Aorta (tissue), 5 donors: ENCODE measurements around the gene HCN2. TPM values are rescaled to one million over a fixed set of nuclear protein-coding genes. Genes with fewer than 3 reads are reported as not detected.

ENCODE experiments used
- ATAC-seq: fragments of 200-7000 bp; cut with Tn5 transposase; one replicate; pipeline ENCODE4 v1.9.1; 2022; ENCODE audit warnings: moderate library complexity; ENCODE audit not compliant: low FRiP score
- DNase-seq, 2 donors: peaks; one replicate each; pipeline ENCODE4 v3.0.0-alpha.2; 2020
- H3K27ac ChIP-seq, 2 donors: one replicate each; pipeline ENCODE4 v1.5.1; 2013; ENCODE audit warnings: low read length in 2 of 2, mild to moderate bottlenecking in 2 of 2, moderate library complexity in 2 of 2, control low read depth in 1 of 2, inconsistent platforms in 1 of 2, low read depth in 1 of 2
- H3K27me3 ChIP-seq, 2 donors: one replicate each; pipeline ENCODE4 v1.6.1; 2013; ENCODE audit warnings: control low read depth in 1 of 2, low read length in 1 of 2, mild to moderate bottlenecking in 1 of 2, moderate library complexity in 1 of 2; ENCODE audit not compliant: insufficient read depth in 2 of 2, control insufficient read depth in 1 of 2
- H3K36me3 ChIP-seq, 2 donors: one replicate each; pipeline ENCODE4 v1.6.1; 2013; ENCODE audit warnings: control low read depth in 1 of 2, low read length in 1 of 2, mild to moderate bottlenecking in 1 of 2; ENCODE audit not compliant: insufficient read depth in 2 of 2, control insufficient read depth in 1 of 2
- H3K4me1 ChIP-seq, 2 donors: one replicate each; pipeline ENCODE4 v1.6.1; 2013; ENCODE audit warnings: low read length in 2 of 2, control low read depth in 1 of 2, mild to moderate bottlenecking in 1 of 2, moderate library complexity in 1 of 2; ENCODE audit not compliant: insufficient read depth in 2 of 2, control insufficient read depth in 1 of 2
- H3K4me3 ChIP-seq, 2 donors: one replicate each; pipeline ENCODE4 v1.5.1; 2013; ENCODE audit warnings: low read length in 2 of 2, control low read depth in 1 of 2, mild to moderate bottlenecking in 1 of 2
- H3K9me3 ChIP-seq: one replicate; pipeline ENCODE4 v1.6.1; 2013; ENCODE audit warnings: mild to moderate bottlenecking, low read length; ENCODE audit not compliant: control insufficient read depth
- WGBS, 2 donors: extraction: QIAGEN DNeasy Blood & Tissue Kit; methylation state at CpG; one replicate each; pipeline ENCODE4 v1.1.7; 2013; 5-methylcytosine and 5-hydroxymethylcytosine counted together
- intact Hi-C, 2 donors: fragments of 100-400 bp; cut with DNase I; formaldehyde crosslinking; loops; one replicate each; pipeline versions ENCODE4 v1.14.2 to v1.15.0; 2022
- polyA plus RNA-seq, 2 donors: library from polyadenylated mRNA; stranded (reverse); fragments of 200-250 nt; gene quantifications; one replicate each; pipeline ENCODE4 v1.2.3, GENCODE V29; 2013
- total RNA-seq, 2 donors: library from RNA; stranded (reverse); fragmentation: NEBNext Ultra II Directional; extraction: Animal tissue kit (Norgen Biotek cat#: 25700); gene quantifications; one replicate each; pipeline ENCODE4 v1.2.1, GENCODE V29; 2021
- donor health status: healthy with polysubstance abuse.
- donor health status: Bipolar disorder and iron deficiency.
- donor health status: DM: no; HTN: no; CAD: no.
- donor health status: DM: no; HTN: no; CAD: no.
- donor health status: DM: yes; HTN: yes; CAD: no.

The HCN2 gene
- total and polyA plus RNA-seq, 4 donors: 0.08 to 0.30 (median 0.16) TPM

- no peak for ATAC-seq
- Histone ChIP-seq H3K9me3 (no peaks in the 10 kb centered on the region), H3K36me3 (no peaks in the 10 kb centered on the region), H3K4me3 (no peak overlapping the region), H3K27me3 (no peaks in the 10 kb centered on the region), H3K27ac (no peak overlapping the region), H3K4me1 (no peaks in the 10 kb centered on the region)
- no peak for DNase-seq
- 84% methylated on average over 19 of the region's 19 CpGs for WGBS, 2 donors
- intact Hi-C loops: no loop called here
Observed at GRCh38 chr19:657611-658010, 67.9 kb downstream of the HCN2 start.

GRCh38 chr19:658059-658839 is 68.6 kb downstream of the HCN2 start:
- Histone ChIP-seq H3K4me1 (no peaks in the 10 kb centered on the region), H3K9me3 (no peaks in the 10 kb centered on the region), H3K27me3 (no peaks in the 10 kb centered on the region), H3K4me3 (no peak overlapping the region), H3K27ac (no peak overlapping the region), H3K36me3 (no peaks in the 10 kb centered on the region)
- DNase-seq (no peak), ATAC-seq (no peak)
- 77 to 79% methylated on average over 33 of the region's 33 CpGs for WGBS, 2 donors
- intact Hi-C loops: no loop called here

- Histone ChIP-seq H3K27me3 (no peaks in the 10 kb centered on the region), H3K27ac (no peak overlapping the region), H3K4me1 (no peaks in the 10 kb centered on the region), H3K9me3 (no peaks in the 10 kb centered on the region), H3K4me3 (no peak overlapping the region), H3K36me3 (no peaks in the 10 kb centered on the region)
- ATAC-seq: no peak
- 78% methylated on average over 48 to 50 of the region's 50 CpGs for WGBS, 2 donors
- intact Hi-C loops: no loop called here
- DNase-seq: no peak
Observed at GRCh38 chr19:658916-659839, 69.5 kb downstream of the HCN2 start.

GRCh38 chr19:660793-661426 is 71.2 kb downstream of the HCN2 start:
- H3K4me3 ChIP-seq: no peak overlapping the region
- no peaks in the 10 kb centered on the region for H3K27me3 ChIP-seq
- H3K4me1 ChIP-seq: no peaks in the 10 kb centered on the region
- no peak for DNase-seq
- H3K27ac ChIP-seq: no peak overlapping the region
- H3K36me3 ChIP-seq: no peaks in the 10 kb centered on the region
- intact Hi-C loops: loop anchor here in 1 of 2 donors (5.0 to 10.0 kb wide), 2 partner anchors 136 to 264 kb away; partner anchors contain the start of genes ARID3A and PTBP1
- H3K9me3 ChIP-seq: no peaks in the 10 kb centered on the region
- 63 to 65% methylated on average over 20 of the region's 20 CpGs for WGBS, 2 donors
- no peak for ATAC-seq

GRCh38 chr19:661427-662196 is 71.9 kb downstream of the HCN2 start:
- H3K27ac ChIP-seq: no peak overlapping the region
- no peaks in the 10 kb centered on the region for H3K36me3 ChIP-seq
- no peak overlapping the region for H3K4me3 ChIP-seq
- no peaks in the 10 kb centered on the region for H3K27me3 ChIP-seq
- no peaks in the 10 kb centered on the region for H3K9me3 ChIP-seq
- ATAC-seq: no peak
- no peaks in the 10 kb centered on the region for H3K4me1 ChIP-seq
- no peak for DNase-seq
- intact Hi-C loops: loop anchor here in 1 of 2 donors (2.0 to 10.0 kb wide), 3 partner anchors 19 to 263 kb away; partner anchors contain the start of genes ARID3A and PTBP1
- 30 to 33% methylated on average over 31 of the region's 31 CpGs for WGBS, 2 donors

- peak overlapping the region; percentile 36 to 94 for H3K4me3 ChIP-seq
- H3K4me1 ChIP-seq: no peaks in the 10 kb centered on the region
- DNase-seq (no peak), ATAC-seq (no peak)
- no peak overlapping the region for H3K27ac ChIP-seq
- no peaks in the 10 kb centered on the region for H3K27me3 ChIP-seq
- intact Hi-C loops: loop anchor here in 1 of 2 donors (2.0 to 10.0 kb wide), 3 partner anchors 18 to 262 kb away; partner anchors contain the start of genes ARID3A and PTBP1
- WGBS, 2 donors: 0% methylated on average over 54 to 81 of the region's 81 CpGs
- no peaks in the 10 kb centered on the region for H3K9me3 ChIP-seq
- no peaks in the 10 kb centered on the region for H3K36me3 ChIP-seq
Observed at GRCh38 chr19:662207-662961, 72.7 kb downstream of the HCN2 start.

GRCh38 chr19:662962-663681 is 73.4 kb downstream of the HCN2 start, which contains the start of gene RNF126:
Gene RNF126 (minus strand): TSS chr19:663214. CDS start chr19:663121, 93 bp downstream.
- Histone ChIP-seq H3K36me3 (no peaks in the 10 kb centered on the region), H3K4me3 (peak within 1 kb of the TSS; percentile 36 to 94), H3K27me3 (no peaks in the 10 kb centered on the region), H3K27ac (peak within 1 kb of the TSS in 1 of 2 donors; percentile 65), H3K9me3 (no peaks in the 10 kb centered on the region), H3K4me1 (no peaks in the 10 kb centered on the region)
- WGBS, 2 donors: 1 to 2% methylated on average over 60 to 97 of the region's 97 CpGs
- DNase-seq (peak; percentile 94 to 98), ATAC-seq (peak; percentile 90)
- intact Hi-C loops: loop anchor here in 1 of 2 donors (2.0 to 10.0 kb wide), 3 partner anchors 18 to 262 kb away; partner anchors contain the start of genes ARID3A and PTBP1
